GM03348 (cell line): ENCODE results near the gene CELF1.

ENCODE experiments used
- DNase-seq: peaks from one replicate; pipeline ENCODE4 v3.0.0; 2012; ENCODE audit warnings: low spot score

CELF1 gene

GRCh38 chr11:47446833-47447232, 106.1 kb downstream of the CELF1 start:
- no peak for DNase-seq

- no peak for DNase-seq
Observed at GRCh38 chr11:47445840-47446239, 107.1 kb downstream of the CELF1 start.

GRCh38 chr11:47443817-47444216, 109.1 kb downstream of the CELF1 start:
- no peak for DNase-seq

GRCh38 chr11:47443028-47443700, 109.8 kb downstream of the CELF1 start:
- DNase-seq, result no peak

GRCh38 chr11:47442514-47442913, 110.4 kb downstream of the CELF1 start:
- DNase-seq, result no peak

GRCh38 chr11:47441421-47441820, 111.5 kb downstream of the CELF1 start:
- no peak for DNase-seq

GRCh38 chr11:47440054-47440476, 112.9 kb downstream of the CELF1 start:
- DNase-seq, result no peak

- no peak for DNase-seq
Observed at GRCh38 chr11:47438721-47439120, 114.2 kb downstream of the CELF1 start.

GRCh38 chr11:47437746-47438418, 115.0 kb downstream of the CELF1 start:
- no peak for DNase-seq

GRCh38 chr11:47437218-47437745, 115.7 kb downstream of the CELF1 start:
- DNase-seq, result no peak

GRCh38 chr11:47436726-47437125, 116.2 kb downstream of the CELF1 start:
- no peak for DNase-seq

GRCh38 chr11:47435687-47436086, 117.2 kb downstream of the CELF1 start:
- DNase-seq, result no peak

GRCh38 chr11:47434011-47434786, 118.7 kb downstream of the CELF1 start:
- peak; percentile 70 for DNase-seq

- DNase-seq, result no peak
Observed at GRCh38 chr11:47433157-47433556, 119.8 kb downstream of the CELF1 start.

GRCh38 chr11:47431356-47432083, 121.4 kb downstream of the CELF1 start:
- no peak for DNase-seq

GRCh38 chr11:47430524-47430923, 122.4 kb downstream of the CELF1 start:
- no peak for DNase-seq

GRCh38 chr11:47426062-47426956, 126.6 kb downstream of the CELF1 start, which contains the start of gene PSMC3:
Gene PSMC3, minus strand, starts transcription at chr11:47426439. Its CDS starts 160 bp downstream, at chr11:47426279.
- DNase-seq, result peak; percentile 97

GRCh38 chr11:47425611-47426010, 127.3 kb downstream of the CELF1 start:
- DNase-seq, result no peak

GRCh38 chr11:47418454-47419259, 134.3 kb downstream of the CELF1 start:
- no peak for DNase-seq

GRCh38 chr11:47417712-47418111, 135.2 kb downstream of the CELF1 start:
- no peak for DNase-seq
